ENCODE results near the gene KLHL7. TPM values are rescaled to one million over a fixed set of nuclear protein-coding genes. Genes with fewer than 3 reads are reported as not detected.

Gene KLHL7
- total RNA-seq, 3 donors from 2014 or later (not counting 1 experiment from before 2014, with no cell fraction given): 13.9 to 19.1 (median 14.5) TPM

GRCh38 chr7:23098460-23098859 is 7.1 kb upstream of the KLHL7 start:
- TF ChIP-seq CTCF (IDR thresholded peaks at IDR 0.05): no peak
- H3K4me3 ChIP-seq (ENCODE audit: low read length): no peak overlapping the region
- Mint-ChIP-seq H3K4me3 (no peak overlapping the region), H3K36me3 (no peaks in the 10 kb centered on the region), H3K4me1 (no peaks in the 10 kb centered on the region), H3K27ac (no peak overlapping the region), H3K9me3 (no peaks in the 10 kb centered on the region), H3K27me3 (ENCODE audit: low read depth in 2 of 2) (peaks cover 0 to 3% of the 10 kb centered on the region in 2 donors)
- no peaks in the 10 kb centered on the region for H3K4me1 ChIP-seq (ENCODE audit: control insufficient read depth, insufficient read depth, low read length)
- ATAC-seq: no peak
- intact Hi-C loops (cut with micrococcal nuclease): no loop called here
- no peak overlapping the region for H3K27ac ChIP-seq (ENCODE audit: low read length)
- no peaks in the 10 kb centered on the region for H3K9me3 ChIP-seq (ENCODE audit: control insufficient read depth, insufficient read depth, low read length)
- no peak for DNase-seq
- H3K27me3 ChIP-seq (ENCODE audit: control insufficient read depth, insufficient read depth, low read length): no peaks in the 10 kb centered on the region
- WGBS (ENCODE audit: insufficient coverage): 77% methylated on average over 2 of the region's 2 CpGs
- H3K36me3 ChIP-seq (ENCODE audit: control insufficient read depth, insufficient read depth, low read length): no peaks in the 10 kb centered on the region

- Histone ChIP-seq H3K4me3 (ENCODE audit: low read length) (no peak overlapping the region), H3K27me3 (ENCODE audit: control insufficient read depth, insufficient read depth, low read length) (no peaks in the 10 kb centered on the region), H3K36me3 (ENCODE audit: control insufficient read depth, insufficient read depth, low read length) (no peaks in the 10 kb centered on the region), H3K9me3 (ENCODE audit: control insufficient read depth, insufficient read depth, low read length) (no peaks in the 10 kb centered on the region), H3K4me1 (ENCODE audit: control insufficient read depth, insufficient read depth, low read length) (peaks cover 3% of the 10 kb centered on the region), H3K27ac (ENCODE audit: low read length) (no peak overlapping the region)
- ATAC-seq (no peak), DNase-seq (no peak)
- peaks cover 7% of the 10 kb centered on the region in 2 donors for H3K4me1 Mint-ChIP-seq
- 80% methylated on average over 2 of the region's 2 CpGs for WGBS (ENCODE audit: insufficient coverage)
- H3K4me3 Mint-ChIP-seq: no peak overlapping the region
- TF ChIP-seq CTCF (IDR thresholded peaks at IDR 0.05): no peak
- no peaks in the 10 kb centered on the region for H3K9me3 Mint-ChIP-seq
- no peaks in the 10 kb centered on the region for H3K36me3 Mint-ChIP-seq
- H3K27me3 Mint-ChIP-seq (ENCODE audit: low read depth in 2 of 2): no peaks in the 10 kb centered on the region
- H3K27ac Mint-ChIP-seq: no peak overlapping the region
- intact Hi-C loops (cut with micrococcal nuclease): no loop called here
These were observed 4.9 kb upstream of the KLHL7 start for GRCh38 chr7:23100697-23101096.

GRCh38 chr7:23105086-23105643 is 420 bp upstream of the KLHL7 start:
- Histone ChIP-seq H3K27me3 (ENCODE audit: control insufficient read depth, insufficient read depth, low read length) (no peaks in the 10 kb centered on the region), H3K4me1 (ENCODE audit: control insufficient read depth, insufficient read depth, low read length) (peaks cover 10% of the 10 kb centered on the region), H3K4me3 (ENCODE audit: low read length) (peak overlapping the region; percentile 72), H3K36me3 (ENCODE audit: control insufficient read depth, insufficient read depth, low read length) (no peaks in the 10 kb centered on the region), H3K27ac (ENCODE audit: low read length) (peak overlapping the region; percentile 87), H3K9me3 (ENCODE audit: control insufficient read depth, insufficient read depth, low read length) (no peaks in the 10 kb centered on the region)
- Mint-ChIP-seq H3K9me3 (no peaks in the 10 kb centered on the region), H3K36me3 (no peaks in the 10 kb centered on the region), H3K27me3 (ENCODE audit: low read depth in 2 of 2) (no peaks in the 10 kb centered on the region), H3K4me1 (peaks cover 37 to 40% of the 10 kb centered on the region in 2 donors), H3K4me3 (peak overlapping the region; percentile 97), H3K27ac (peak overlapping the region; percentile 97 to 98)
- ATAC-seq (peak; percentile 1 to 16 (median 4)), DNase-seq (no peak)
- intact Hi-C loops (cut with micrococcal nuclease): loop anchor here (1.0 kb wide), 2 partner anchors 76 to 91 kb away; partner anchors contain the start of gene HYCC1
- under 1% methylated on average over 19 of the region's 19 CpGs for WGBS (ENCODE audit: insufficient coverage)
- TF ChIP-seq CTCF (IDR thresholded peaks at IDR 0.05): no peak
